ENCODE results near the gene ICAM3.

ICAM3 gene

DNA sequence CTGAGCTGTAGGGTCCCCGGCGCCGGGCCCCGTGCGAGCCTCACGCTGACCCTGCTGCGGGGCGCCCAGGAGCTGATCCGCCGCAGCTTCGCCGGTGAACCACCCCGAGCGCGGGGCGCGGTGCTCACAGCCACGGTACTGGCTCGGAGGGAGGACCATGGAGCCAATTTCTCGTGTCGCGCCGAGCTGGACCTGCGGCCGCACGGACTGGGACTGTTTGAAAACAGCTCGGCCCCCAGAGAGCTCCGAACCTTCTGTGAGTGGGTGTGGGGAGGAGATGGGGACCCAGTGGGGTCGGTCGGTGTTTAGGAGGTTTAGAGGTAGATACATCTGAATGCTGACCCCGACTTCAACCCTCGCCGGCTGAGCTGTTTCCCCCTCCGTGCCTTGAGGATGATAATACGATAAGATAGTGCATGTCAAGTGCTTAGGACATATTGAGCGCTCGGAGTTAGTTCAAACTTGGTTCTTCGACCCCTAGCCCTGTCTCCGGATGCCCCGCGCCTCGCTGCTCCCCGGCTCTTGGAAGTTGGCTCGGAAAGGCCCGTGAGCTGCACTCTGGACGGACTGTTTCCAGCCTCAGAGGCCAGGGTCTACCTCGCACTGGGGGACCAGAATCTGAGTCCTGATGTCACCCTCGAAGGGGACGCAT, 47.7 kb downstream of the ICAM3 start:
- no peak for DNase-seq (ENCODE audit: low read depth in 2 of 2)

DNA sequence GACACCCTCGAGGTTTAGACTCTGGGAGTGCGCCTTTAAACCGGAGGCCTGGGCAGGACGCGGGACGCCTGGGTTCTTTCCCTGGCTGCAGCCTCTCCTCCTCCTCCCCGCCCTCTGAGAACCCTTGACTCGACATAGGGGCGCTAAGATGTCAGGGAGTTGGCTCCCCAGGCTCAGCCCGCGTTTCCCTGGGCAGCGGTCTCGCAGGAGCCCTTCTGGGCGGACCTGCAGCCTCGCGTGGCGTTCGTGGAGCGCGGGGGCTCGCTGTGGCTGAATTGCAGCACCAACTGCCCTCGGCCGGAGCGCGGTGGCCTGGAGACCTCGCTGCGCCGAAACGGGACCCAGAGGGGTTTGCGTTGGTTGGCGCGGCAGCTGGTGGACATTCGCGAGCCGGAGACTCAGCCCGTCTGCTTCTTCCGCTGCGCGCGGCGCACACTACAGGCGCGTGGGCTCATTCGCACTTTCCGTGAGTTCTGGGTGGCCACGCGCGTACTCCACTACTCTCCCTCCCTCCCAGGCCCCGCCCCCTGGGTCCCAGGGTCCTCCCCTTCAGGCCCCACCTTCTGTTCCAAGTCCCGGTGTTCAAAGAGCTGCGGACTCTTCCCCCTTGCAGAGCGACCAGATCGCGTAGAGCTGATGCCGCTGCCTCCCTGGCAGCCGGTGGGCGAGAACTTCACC, 48.4 kb downstream of the ICAM3 start:
- no peak for DNase-seq (ENCODE audit: low read depth in 2 of 2)

DNA sequence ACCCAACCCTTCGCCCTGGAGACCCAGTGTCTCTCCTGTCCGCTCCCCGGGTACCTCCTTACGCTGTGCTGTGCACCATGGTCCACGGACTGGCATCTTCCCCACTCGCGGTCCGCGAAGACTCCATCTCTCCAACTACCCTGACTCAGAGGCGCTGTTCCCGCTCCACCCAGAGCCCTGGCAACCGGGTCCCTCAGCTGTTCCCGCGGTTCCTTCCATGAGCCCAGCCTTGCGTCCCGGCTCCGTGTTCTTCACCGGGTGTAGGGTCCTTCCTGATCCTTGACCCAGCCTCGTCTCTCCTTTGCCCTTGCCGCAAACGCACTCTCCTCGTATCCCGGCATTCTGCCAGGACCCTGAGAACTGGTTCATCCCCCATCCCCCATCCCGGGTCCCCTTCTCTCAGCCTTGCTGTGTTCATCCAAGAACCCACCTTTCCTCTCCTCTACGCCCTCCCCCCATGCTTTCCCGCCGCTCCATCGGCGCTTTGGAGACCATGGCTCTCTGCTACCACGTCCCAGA, 49.0 kb downstream of the ICAM3 start:
- no peak for DNase-seq (ENCODE audit: low read depth in 2 of 2)

- no peak for DNase-seq (ENCODE audit: low read depth in 2 of 2)
Measured at GRCh38 chr19:10289836-10290356, 49.5 kb downstream of the ICAM3 start, which contains the start of gene ICAM5. TSS of gene ICAM5 (plus strand) at chr19:10289952. CDS start at chr19:10290044, 92 bp downstream.

DNA sequence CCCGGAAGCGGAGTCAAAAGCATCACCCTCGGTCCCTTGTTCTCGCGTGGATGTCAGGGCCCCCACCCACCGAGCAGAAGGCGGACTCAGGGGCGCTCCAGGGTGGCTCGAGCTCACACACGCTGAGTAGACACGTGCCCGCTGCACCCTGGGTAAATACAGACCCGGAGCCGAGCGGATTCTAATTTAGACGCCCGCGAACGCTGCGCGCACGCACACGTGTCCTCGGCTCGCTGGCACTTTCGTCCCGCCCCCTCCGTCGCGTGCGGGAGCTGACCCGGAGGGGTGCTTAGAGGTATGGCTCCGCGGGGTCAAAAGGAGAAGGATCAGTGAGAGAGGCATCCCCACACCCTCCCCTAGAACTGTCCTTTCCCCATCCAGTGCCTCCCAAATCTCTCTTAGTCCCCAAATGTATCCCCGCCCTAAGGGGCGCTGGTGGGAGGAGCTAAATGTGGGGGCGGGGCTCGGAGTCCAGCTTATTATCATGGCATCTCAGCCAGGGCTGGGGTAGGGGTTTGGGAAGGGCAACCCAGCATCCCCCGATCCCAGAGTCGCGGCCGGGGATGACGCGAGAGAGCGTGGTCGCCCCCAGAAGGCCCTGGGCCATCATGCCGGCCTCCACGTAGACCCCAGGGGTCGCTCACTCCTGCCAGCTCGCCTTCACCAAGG, 50.1 kb downstream of the ICAM3 start:
- DNase-seq (ENCODE audit: low read depth in 2 of 2): peak in 1 of 2 experiments; percentile 36

DNA sequence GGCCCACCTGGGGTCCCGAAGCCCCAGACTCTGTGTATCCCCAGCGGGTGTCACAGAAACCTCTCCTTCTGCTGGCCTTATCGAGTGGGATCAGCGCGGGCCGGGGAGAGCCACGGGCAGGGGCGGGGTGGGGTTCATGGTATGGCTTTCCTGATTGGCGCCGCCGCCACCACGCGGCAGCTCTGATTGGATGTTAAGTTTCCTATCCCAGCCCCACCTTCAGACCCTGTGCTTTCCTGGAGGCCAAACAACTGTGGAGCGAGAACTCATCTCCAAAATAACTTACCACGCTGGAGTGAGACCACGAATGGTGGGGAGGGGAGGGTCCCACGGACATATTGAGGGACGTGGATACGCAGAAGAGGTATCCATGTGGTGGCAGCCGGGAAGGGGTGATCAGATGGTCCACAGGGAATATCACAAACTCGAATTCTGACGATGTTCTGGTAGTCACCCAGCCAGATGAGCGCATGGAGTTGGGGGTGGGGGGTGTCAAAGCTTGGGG, 50.7 kb downstream of the ICAM3 start:
- no peak for DNase-seq (ENCODE audit: low read depth in 2 of 2)

DNA sequence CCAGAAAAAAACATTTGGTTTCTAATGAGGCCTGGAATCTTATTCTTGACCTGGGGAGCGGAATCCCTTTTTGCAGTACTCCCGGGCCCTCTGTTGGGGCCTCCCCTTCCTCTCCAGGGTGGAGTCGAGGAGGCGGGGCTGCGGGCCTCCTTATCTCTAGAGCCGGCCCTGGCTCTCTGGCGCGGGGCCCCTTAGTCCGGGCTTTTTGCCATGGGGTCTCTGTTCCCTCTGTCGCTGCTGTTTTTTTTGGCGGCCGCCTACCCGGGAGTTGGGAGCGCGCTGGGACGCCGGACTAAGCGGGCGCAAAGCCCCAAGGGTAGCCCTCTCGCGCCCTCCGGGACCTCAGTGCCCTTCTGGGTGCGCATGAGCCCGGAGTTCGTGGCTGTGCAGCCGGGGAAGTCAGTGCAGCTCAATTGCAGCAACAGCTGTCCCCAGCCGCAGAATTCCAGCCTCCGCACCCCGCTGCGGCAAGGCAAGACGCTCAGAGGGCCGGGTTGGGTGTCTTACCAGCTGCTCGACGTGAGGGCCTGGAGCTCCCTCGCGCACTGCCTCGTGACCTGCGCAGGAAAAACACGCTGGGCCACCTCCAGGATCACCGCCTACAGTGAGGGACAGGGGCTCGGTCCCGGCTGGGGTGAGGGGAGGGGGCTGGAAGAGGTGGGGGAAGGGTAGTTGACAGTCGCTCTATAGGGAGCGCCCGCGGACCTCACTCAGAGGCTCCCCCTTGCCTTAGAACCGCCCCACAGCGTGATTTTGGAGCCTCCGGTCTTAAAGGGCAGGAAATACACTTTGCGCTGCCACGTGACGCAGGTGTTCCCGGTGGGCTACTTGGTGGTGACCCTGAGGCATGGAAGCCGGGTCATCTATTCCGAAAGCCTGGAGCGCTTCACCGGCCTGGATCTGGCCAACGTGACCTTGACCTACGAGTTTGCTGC, 52.4 kb downstream of the ICAM3 start, which contains the start of gene ICAM4:
Gene ICAM4, plus strand, starts transcription at position 153 of the 935 bp plus-strand sequence. Its CDS starts 58 bp downstream, at position 211.
- DNase-seq (ENCODE audit: low read depth in 2 of 2): no peak

DNA sequence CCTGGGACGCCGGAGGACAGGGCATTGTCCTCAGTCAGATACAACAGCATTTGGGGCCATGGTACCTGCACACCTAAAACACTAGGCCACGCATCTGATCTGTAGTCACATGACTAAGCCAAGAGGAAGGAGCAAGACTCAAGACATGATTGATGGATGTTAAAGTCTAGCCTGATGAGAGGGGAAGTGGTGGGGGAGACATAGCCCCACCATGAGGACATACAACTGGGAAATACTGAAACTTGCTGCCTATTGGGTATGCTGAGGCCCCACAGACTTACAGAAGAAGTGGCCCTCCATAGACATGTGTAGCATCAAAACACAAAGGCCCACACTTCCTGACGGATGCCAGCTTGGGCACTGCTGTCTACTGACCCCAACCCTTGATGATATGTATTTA, 54.0 kb downstream of the ICAM3 start:
- DNase-seq (ENCODE audit: low read depth in 2 of 2): no peak

DNA sequence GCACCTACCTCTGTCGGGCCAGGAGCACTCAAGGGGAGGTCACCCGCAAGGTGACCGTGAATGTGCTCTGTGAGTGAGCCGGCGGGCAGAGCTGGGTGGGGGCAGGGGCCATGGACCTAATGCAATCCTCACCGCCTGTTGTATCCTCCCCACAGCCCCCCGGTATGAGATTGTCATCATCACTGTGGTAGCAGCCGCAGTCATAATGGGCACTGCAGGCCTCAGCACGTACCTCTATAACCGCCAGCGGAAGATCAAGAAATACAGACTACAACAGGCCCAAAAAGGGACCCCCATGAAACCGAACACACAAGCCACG, 54.5 kb downstream of the ICAM3 start:
- no peak for DNase-seq (ENCODE audit: low read depth in 2 of 2)

DNA sequence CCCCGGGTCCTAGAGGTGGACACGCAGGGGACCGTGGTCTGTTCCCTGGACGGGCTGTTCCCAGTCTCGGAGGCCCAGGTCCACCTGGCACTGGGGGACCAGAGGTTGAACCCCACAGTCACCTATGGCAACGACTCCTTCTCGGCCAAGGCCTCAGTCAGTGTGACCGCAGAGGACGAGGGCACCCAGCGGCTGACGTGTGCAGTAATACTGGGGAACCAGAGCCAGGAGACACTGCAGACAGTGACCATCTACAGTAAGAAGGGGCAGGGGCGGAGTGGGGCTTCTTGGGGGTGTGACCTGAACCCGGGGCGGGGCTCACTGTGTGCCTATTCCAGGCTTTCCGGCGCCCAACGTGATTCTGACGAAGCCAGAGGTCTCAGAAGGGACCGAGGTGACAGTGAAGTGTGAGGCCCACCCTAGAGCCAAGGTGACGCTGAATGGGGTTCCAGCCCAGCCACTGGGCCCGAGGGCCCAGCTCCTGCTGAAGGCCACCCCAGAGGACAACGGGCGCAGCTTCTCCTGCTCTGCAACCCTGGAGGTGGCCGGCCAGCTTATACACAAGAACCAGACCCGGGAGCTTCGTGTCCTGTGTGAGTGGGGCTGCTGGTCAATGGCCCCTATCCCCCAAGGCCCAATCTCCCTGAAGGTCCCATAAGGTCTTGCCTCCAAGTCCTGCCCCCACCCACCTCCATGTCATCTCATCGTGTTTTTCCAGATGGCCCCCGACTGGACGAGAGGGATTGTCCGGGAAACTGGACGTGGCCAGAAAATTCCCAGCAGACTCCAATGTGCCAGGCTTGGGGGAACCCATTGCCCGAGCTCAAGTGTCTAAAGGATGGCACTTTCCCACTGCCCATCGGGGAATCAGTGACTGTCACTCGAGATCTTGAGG, 55.1 kb downstream of the ICAM3 start:
- DNase-seq (ENCODE audit: low read depth in 2 of 2): no peak
